SU-DHL-6 (cell line): Measurements from ENCODE around the gene SEC61A2.

Experiments
- H2AFZ ChIP-seq: fragments of 200-600 bp; sonication (generic); 2 replicates; pipeline ENCODE4 v1.6.1; 2014; ENCODE audit warnings: low read depth, mild to moderate bottlenecking, moderate library complexity, mixed read lengths, antibody characterized with exemption, low read length; ENCODE audit not compliant: severe bottlenecking
- H3F3A ChIP-seq: fragments of 200-600 bp; shearing (Covaris generic); 2 replicates; pipeline ENCODE4 v1.6.0; 2016; ENCODE audit warnings: antibody characterized with exemption, mild to moderate bottlenecking; ENCODE audit not compliant: insufficient read depth
- H3K27ac ChIP-seq: fragments of 200-600 bp; sonication (generic); 2 replicates; pipeline ENCODE4 v1.5.1; 2016; ENCODE audit warnings: low read depth, mild to moderate bottlenecking, low read length, moderate library complexity, mixed read lengths
- H3K27me3 ChIP-seq: fragments of 200-600 bp; sonication (generic), shearing (Covaris generic); 2 replicates; pipeline ENCODE4 v1.6.0; 2014; ENCODE audit warnings: mild to moderate bottlenecking, low read length
- H3K36me3 ChIP-seq: fragments of 200-600 bp; sonication (generic); 2 replicates; pipeline ENCODE4 v1.6.1; 2014; ENCODE audit warnings: mild to moderate bottlenecking, low read length, mixed read lengths
- H3K4me2 ChIP-seq: fragments of 300-600, 200-600 bp; shearing (Covaris generic), sonication (generic); 2 replicates; pipeline ENCODE4 v1.6.0; 2014; ENCODE audit warnings: low read length, low read depth, mild to moderate bottlenecking; ENCODE audit not compliant: poor library complexity, severe bottlenecking
- H3K4me3 ChIP-seq: fragments of 200-600 bp; sonication (generic); 2 replicates; pipeline ENCODE4 v1.5.1; 2014; ENCODE audit warnings: antibody characterized with exemption, low read length, mild to moderate bottlenecking, mixed read lengths; ENCODE audit not compliant: insufficient read depth, poor library complexity, severe bottlenecking
- H3K79me2 ChIP-seq: fragments of 200-600 bp; sonication (generic); 2 replicates; pipeline ENCODE4 v1.6.1; 2014; ENCODE audit warnings: mild to moderate bottlenecking, low read length, moderate library complexity; ENCODE audit not compliant: insufficient read depth
- H3K9ac ChIP-seq: fragments of 200-600 bp; sonication (generic); 2 replicates; pipeline ENCODE4 v1.7.0; 2014; ENCODE audit warnings: mild to moderate bottlenecking, low read length
- H3K9me2 ChIP-seq: fragments of 200-600 bp; sonication (generic); replicated peaks from 2 replicates; pipeline ENCODE4 v1.6.1; 2014; ENCODE audit warnings: low read length; ENCODE audit not compliant: insufficient read depth
- H3K9me3 ChIP-seq: fragments of 200-600 bp; sonication (generic); 2 replicates; pipeline ENCODE4 v1.6.1; 2014; ENCODE audit warnings: low read length, mixed read lengths; ENCODE audit not compliant: insufficient read depth
- H4K20me1 ChIP-seq: fragments of 200-600 bp; sonication (generic); 2 replicates; pipeline ENCODE4 v1.6.1; 2014; ENCODE audit warnings: low read depth, mild to moderate bottlenecking, antibody characterized with exemption, low read length, moderate library complexity, mixed read lengths
- CTCF ChIP-seq: fragments of 200-600 bp; sonication (generic); IDR thresholded peaks from one replicate; pipeline ENCODE4 v1.5.1; 2017; ENCODE audit warnings: antibody characterized with exemption, mild to moderate bottlenecking, low read length, moderate library complexity; ENCODE audit not compliant: insufficient read depth, poor library complexity, severe bottlenecking
- EZH2phosphoT487 ChIP-seq: fragments of 200-600 bp; sonication (generic), shearing (Covaris generic); conservative IDR thresholded peaks from 2 replicates; pipeline ENCODE4 v1.6.1; 2018; ENCODE audit warnings: mild to moderate bottlenecking, antibody characterized with exemption, low read length, moderate library complexity, mixed read lengths

The SEC61A2 gene

GRCh38 chr10:12186323-12186722 lies 56.8 kb downstream of the SEC61A2 start:
- Histone ChIP-seq H4K20me1 (no peaks in the 10 kb centered on the region), H3K4me2 (no peak overlapping the region), H3F3A (no peaks in the 10 kb centered on the region; the same call in 1 of the 2 replicates), H3K9ac (no peak overlapping the region), H3K9me2 (no peaks in the 10 kb centered on the region), H3K27me3 (no peaks in the 10 kb centered on the region), H3K36me3 (peaks cover 10% of the 10 kb centered on the region), H3K79me2 (peaks cover 44% of the 10 kb centered on the region), H3K9me3 (no peaks in the 10 kb centered on the region), H3K4me3 (no peak overlapping the region), H3K27ac (no peak overlapping the region), H2AFZ (no peak overlapping the region)
- TF ChIP-seq CTCF (no peak), EZH2phosphoT487 (no peak)

DNA sequence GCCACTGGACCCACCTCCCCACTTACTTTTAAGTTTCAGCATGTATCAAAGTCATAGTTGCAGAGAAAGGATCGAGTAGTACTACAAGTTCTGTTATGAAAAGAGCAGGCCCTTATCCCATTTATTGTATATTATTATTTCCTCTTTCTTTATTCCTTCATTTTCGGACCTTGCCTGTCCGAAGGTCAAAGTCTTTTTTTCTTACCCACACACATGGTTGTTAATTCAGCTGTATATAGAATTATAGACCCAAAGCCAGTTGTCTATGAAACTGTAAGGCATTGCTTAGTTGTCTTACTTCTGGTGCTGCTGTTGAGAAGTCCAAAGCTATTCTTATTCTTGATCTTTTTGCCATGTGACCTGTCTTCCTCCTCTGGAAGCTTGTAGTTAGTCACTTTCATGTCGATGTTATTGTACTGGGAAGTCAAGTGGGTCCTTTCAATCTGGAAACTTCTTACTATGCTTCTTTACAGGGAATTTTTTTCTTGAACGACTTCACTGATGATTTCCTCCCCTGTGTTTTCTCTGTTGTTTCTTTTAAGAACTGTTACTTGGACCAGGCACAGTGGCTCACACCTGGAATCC lies 57.9 kb downstream of the SEC61A2 start:
- H2AFZ ChIP-seq, result no peak overlapping the region
- no peaks in the 10 kb centered on the region; the same call in 1 of the 2 replicates for H3F3A ChIP-seq
- H3K36me3 ChIP-seq, result peaks cover 10% of the 10 kb centered on the region
- H3K27me3 ChIP-seq, result no peaks in the 10 kb centered on the region
- TF ChIP-seq EZH2phosphoT487 (no peak), CTCF (no peak)
- H3K27ac ChIP-seq, result no peak overlapping the region
- no peak overlapping the region for H3K4me3 ChIP-seq
- H3K79me2 ChIP-seq, result peaks cover 53% of the 10 kb centered on the region
- no peaks in the 10 kb centered on the region for H3K9me3 ChIP-seq
- H3K9ac ChIP-seq, result no peak overlapping the region
- no peak overlapping the region for H3K4me2 ChIP-seq
- H3K9me2 ChIP-seq, result no peaks in the 10 kb centered on the region
- H4K20me1 ChIP-seq, result no peaks in the 10 kb centered on the region

DNA sequence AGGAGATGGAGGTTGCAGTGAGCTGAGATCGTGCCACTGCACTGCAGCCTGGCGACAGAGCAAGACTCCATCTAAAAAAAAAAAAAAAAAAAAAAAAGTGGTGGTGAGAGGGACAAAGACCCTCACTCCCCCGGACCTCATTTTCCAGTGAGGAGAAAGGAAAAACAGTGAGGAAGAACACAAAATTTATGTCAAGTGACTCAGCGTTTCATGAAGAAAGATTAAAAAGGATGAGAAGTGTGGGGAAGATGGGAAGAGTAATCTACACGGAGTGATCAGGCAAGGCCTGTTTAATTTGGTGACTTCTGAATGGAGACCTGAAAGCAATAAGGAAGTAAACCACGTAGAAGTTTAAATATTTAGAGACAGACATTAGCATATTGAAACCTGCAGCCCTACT lies 59.2 kb downstream of the SEC61A2 start:
- Histone ChIP-seq H3K9ac (no peak overlapping the region), H3K4me2 (no peak overlapping the region), H3K9me3 (no peaks in the 10 kb centered on the region), H2AFZ (no peak overlapping the region), H3K4me3 (no peak overlapping the region), H3K27ac (no peak overlapping the region), H4K20me1 (no peaks in the 10 kb centered on the region), H3K79me2 (peaks cover 66% of the 10 kb centered on the region), H3K9me2 (no peaks in the 10 kb centered on the region), H3K36me3 (peaks cover 7% of the 10 kb centered on the region), H3K27me3 (no peaks in the 10 kb centered on the region), H3F3A (no peaks in the 10 kb centered on the region; the same call in 1 of the 2 replicates)
- TF ChIP-seq EZH2phosphoT487 (no peak), CTCF (no peak)
